CD4-positive, CD25-positive, alpha-beta regulatory T cell (primary cell): Measurements from ENCODE around the gene PIEZO2. TPM values are rescaled to one million over a fixed set of nuclear protein-coding genes. Genes with fewer than 3 reads are reported as not detected.
"Not testable (repeated sequence)": the region's sequence is repeated elsewhere in the genome, so short reads cannot be mapped to it uniquely, and the experiment has no call there.

Experiments used
- ATAC-seq, 2 donors: fragments of 150-1000 bp; cut with Tn5 transposase; one replicate each; pipeline ENCODE4 v1.10.0; 2021; ENCODE audit warnings: low read depth in 2 of 2, moderate number of reproducible peaks in 2 of 2, moderate library complexity in 1 of 2
- DNase-seq, 3 donors: peaks; one replicate each; pipeline versions ENCODE4 v3.0.0 to v3.0.0-alpha.2; 2012 to 2022; ENCODE audit warnings: mixed read lengths in 1 of 3
- H3K27ac ChIP-seq: one replicate; pipeline ENCODE4 v1.7.0; 2013; ENCODE audit warnings: mild to moderate bottlenecking, low read length; ENCODE audit not compliant: insufficient read depth, poor library complexity, severe bottlenecking
- H3K27me3 ChIP-seq: one replicate; pipeline ENCODE4 v1.7.0; 2013; ENCODE audit warnings: low read length; ENCODE audit not compliant: control insufficient read depth, insufficient read depth
- H3K36me3 ChIP-seq: one replicate; pipeline ENCODE4 v1.7.0; 2013; ENCODE audit warnings: mild to moderate bottlenecking, low read length, moderate library complexity; ENCODE audit not compliant: control insufficient read depth, insufficient read depth
- H3K4me1 ChIP-seq: 2 replicates; pipeline ENCODE4 v1.7.0; 2013; ENCODE audit warnings: mild to moderate bottlenecking, low read length; ENCODE audit not compliant: insufficient read depth, control insufficient read depth, poor library complexity, severe bottlenecking
- H3K4me3 ChIP-seq: one replicate; pipeline ENCODE4 v1.7.0; 2013; ENCODE audit warnings: low read depth, mild to moderate bottlenecking, low read length, moderate library complexity
- H3K9me3 ChIP-seq, 2 experiments: 1 replicate in 1 of 2; 2 replicates in 1 of 2; pipeline ENCODE4 v1.7.0; 2013; ENCODE audit warnings: low read length in 2 of 2, mild to moderate bottlenecking in 1 of 2, moderate library complexity in 1 of 2; ENCODE audit not compliant: control insufficient read depth in 2 of 2
- H3K27ac Mint-ChIP-seq, 3 donors: one replicate each; pipeline ENCODE4 v1.8.0; 2020 to 2022; ENCODE audit warnings: mild to moderate bottlenecking in 3 of 3, mixed read lengths in 3 of 3, moderate library complexity in 2 of 3
- H3K27me3 Mint-ChIP-seq: one replicate; pipeline ENCODE4 v1.8.0; 2022; ENCODE audit warnings: mild to moderate bottlenecking, mixed read lengths
- H3K36me3 Mint-ChIP-seq: one replicate; pipeline ENCODE4 v1.8.0; 2020; ENCODE audit warnings: mixed read lengths
- H3K4me1 Mint-ChIP-seq, 4 donors: one replicate each; pipeline ENCODE4 v1.8.0; 2020 to 2022; ENCODE audit warnings: mixed read lengths in 4 of 4, mild to moderate bottlenecking in 1 of 4
- H3K4me3 Mint-ChIP-seq, 4 donors: one replicate each; pipeline ENCODE4 v1.8.0; 2020 to 2022; ENCODE audit warnings: mild to moderate bottlenecking in 4 of 4, mixed read lengths in 4 of 4, moderate library complexity in 3 of 4
- H3K9me3 Mint-ChIP-seq, 7 donors: one replicate each; pipeline ENCODE4 v1.8.0; 2020 to 2022; ENCODE audit warnings: mixed read lengths in 7 of 7, mild to moderate bottlenecking in 3 of 7, moderate library complexity in 2 of 7
- polyA plus RNA-seq, 4 donors: library from polyadenylated mRNA; unstranded; fragments of 300-500 nt; fragmentation: Illumina TruSeq; gene quantifications; one replicate each; pipeline ENCODE4 v1.2.3, GENCODE V29; 2021
- total RNA-seq: library from RNA; stranded (reverse); gene quantifications from one replicate; pipeline ENCODE4 v1.2.3, GENCODE V29; 2022

The PIEZO2 gene
- total and polyA plus RNA-seq, 5 donors from 2014 or later: not detected

GRCh38 chr18:10626606-10627213 is 522.7 kb downstream of the PIEZO2 start:
- H3K4me3 Mint-ChIP-seq, H3K4me3 ChIP-seq, H3K4me1 Mint-ChIP-seq, H3K36me3 Mint-ChIP-seq, H3K4me1 ChIP-seq, DNase-seq, H3K36me3 ChIP-seq, H3K9me3 ChIP-seq, H3K27ac ChIP-seq, H3K27ac Mint-ChIP-seq, H3K27me3 ChIP-seq, H3K27me3 Mint-ChIP-seq, H3K9me3 Mint-ChIP-seq, ATAC-seq: not testable (repeated sequence)

- H3K4me3 Mint-ChIP-seq, H3K27me3 ChIP-seq, H3K27me3 Mint-ChIP-seq, H3K36me3 Mint-ChIP-seq, H3K4me1 ChIP-seq, H3K4me1 Mint-ChIP-seq, DNase-seq, H3K27ac ChIP-seq, H3K9me3 ChIP-seq, H3K9me3 Mint-ChIP-seq, H3K4me3 ChIP-seq, H3K27ac Mint-ChIP-seq, ATAC-seq, H3K36me3 ChIP-seq: not testable (repeated sequence)
Observed at GRCh38 chr18:10623606-10624005, 525.8 kb downstream of the PIEZO2 start.

- H3K27ac ChIP-seq, H3K36me3 Mint-ChIP-seq, H3K9me3 Mint-ChIP-seq, H3K4me3 Mint-ChIP-seq, H3K27ac Mint-ChIP-seq, H3K4me3 ChIP-seq, ATAC-seq, DNase-seq, H3K27me3 Mint-ChIP-seq, H3K9me3 ChIP-seq, H3K36me3 ChIP-seq, H3K4me1 Mint-ChIP-seq, H3K27me3 ChIP-seq, H3K4me1 ChIP-seq: not testable (repeated sequence)
Observed at GRCh38 chr18:10622982-10623381, 526.4 kb downstream of the PIEZO2 start.

- not testable (repeated sequence) for H3K9me3 Mint-ChIP-seq, ATAC-seq, DNase-seq
Observed at GRCh38 chr18:10620670-10621329, 528.6 kb downstream of the PIEZO2 start.

More at GRCh38 chr18:10620670-10621329, 528.6 kb downstream of the PIEZO2 start:
- not testable (repeated sequence) for H3K4me1 Mint-ChIP-seq, H3K9me3 ChIP-seq, H3K4me3 ChIP-seq, H3K36me3 Mint-ChIP-seq, H3K27me3 Mint-ChIP-seq, H3K27ac ChIP-seq, H3K36me3 ChIP-seq, H3K27me3 ChIP-seq, H3K4me3 Mint-ChIP-seq, H3K27ac Mint-ChIP-seq, H3K4me1 ChIP-seq
